HG02870 (cell line): Measurements from ENCODE around the gene MNX1.
A peak's percentile ranks its signal among the peaks of the same experiment; 100 is the strongest.

Experiments used
- ATAC-seq: cut with Tn5 transposase; IDR thresholded peaks from one replicate; pipeline ENCODE4 v1.9.1; 2021; ENCODE audit warnings: mild to moderate bottlenecking, moderate library complexity; ENCODE audit not compliant: unreplicated experiment

The MNX1 gene

GRCh38 chr7:157016352-157017041 lies 6.0 kb upstream of the MNX1 start:
- peak; percentile 76 for ATAC-seq

- ATAC-seq, result no peak
Observed at GRCh38 chr7:157016024-157016351, 5.5 kb upstream of the MNX1 start.

GRCh38 chr7:157014635-157015555 lies 4.4 kb upstream of the MNX1 start:
- ATAC-seq, result no peak

- ATAC-seq, result no peak
Observed at GRCh38 chr7:157013602-157014549, 3.4 kb upstream of the MNX1 start.

GRCh38 chr7:157013101-157013500 lies 2.6 kb upstream of the MNX1 start:
- no peak for ATAC-seq

- ATAC-seq, result no peak
Observed at GRCh38 chr7:157012113-157012547, 1.7 kb upstream of the MNX1 start.

- ATAC-seq, result no peak
Observed at GRCh38 chr7:157011333-157012112, 1.1 kb upstream of the MNX1 start.

GRCh38 chr7:157009778-157010587 lies 480 bp downstream of the MNX1 start:
- peak; percentile 35 for ATAC-seq

GRCh38 chr7:157009170-157009777 lies 1.2 kb downstream of the MNX1 start:
- ATAC-seq, result no peak

- no peak for ATAC-seq
Observed at GRCh38 chr7:157008206-157009169, 2.0 kb downstream of the MNX1 start.

GRCh38 chr7:157007470-157008066 lies 2.9 kb downstream of the MNX1 start:
- ATAC-seq, result no peak

GRCh38 chr7:157006829-157007469 lies 3.5 kb downstream of the MNX1 start:
- no peak for ATAC-seq

GRCh38 chr7:157006205-157006747 lies 4.2 kb downstream of the MNX1 start:
- no peak for ATAC-seq

- no peak for ATAC-seq
Observed at GRCh38 chr7:157005456-157006204, 4.8 kb downstream of the MNX1 start.

GRCh38 chr7:157004521-157005455 lies 5.7 kb downstream of the MNX1 start:
- ATAC-seq, result no peak
